Left renal pelvis (tissue), 4 donors: Measurements from ENCODE around the gene CA4. TPM values are rescaled to one million over a fixed set of nuclear protein-coding genes. Genes with fewer than 3 reads are reported as not detected.
"Not testable (repeated sequence)": the region's sequence is repeated elsewhere in the genome, so short reads cannot be mapped to it uniquely, and the experiment has no call there.

Experiments used
- DNase-seq, 4 donors: peaks; one replicate each; pipeline ENCODE4 v3.0.0-alpha.2; 2013; ENCODE audit warnings: low read depth in 4 of 4, low spot score in 3 of 4
- polyA plus RNA-seq, 4 donors: library from polyadenylated mRNA; unstranded; fragments of 120-200 nt; gene quantifications; one replicate each; pipeline ENCODE4 v1.2.1, GENCODE V29; 2013; ENCODE audit not compliant: insufficient read length in 4 of 4

The CA4 gene
- 10 to 100 TPM in 3 of 4 donors, 1 to 10 TPM in 1; 3.7 to 58.5 (median 35.9) TPM for polyA plus RNA-seq

DNA sequence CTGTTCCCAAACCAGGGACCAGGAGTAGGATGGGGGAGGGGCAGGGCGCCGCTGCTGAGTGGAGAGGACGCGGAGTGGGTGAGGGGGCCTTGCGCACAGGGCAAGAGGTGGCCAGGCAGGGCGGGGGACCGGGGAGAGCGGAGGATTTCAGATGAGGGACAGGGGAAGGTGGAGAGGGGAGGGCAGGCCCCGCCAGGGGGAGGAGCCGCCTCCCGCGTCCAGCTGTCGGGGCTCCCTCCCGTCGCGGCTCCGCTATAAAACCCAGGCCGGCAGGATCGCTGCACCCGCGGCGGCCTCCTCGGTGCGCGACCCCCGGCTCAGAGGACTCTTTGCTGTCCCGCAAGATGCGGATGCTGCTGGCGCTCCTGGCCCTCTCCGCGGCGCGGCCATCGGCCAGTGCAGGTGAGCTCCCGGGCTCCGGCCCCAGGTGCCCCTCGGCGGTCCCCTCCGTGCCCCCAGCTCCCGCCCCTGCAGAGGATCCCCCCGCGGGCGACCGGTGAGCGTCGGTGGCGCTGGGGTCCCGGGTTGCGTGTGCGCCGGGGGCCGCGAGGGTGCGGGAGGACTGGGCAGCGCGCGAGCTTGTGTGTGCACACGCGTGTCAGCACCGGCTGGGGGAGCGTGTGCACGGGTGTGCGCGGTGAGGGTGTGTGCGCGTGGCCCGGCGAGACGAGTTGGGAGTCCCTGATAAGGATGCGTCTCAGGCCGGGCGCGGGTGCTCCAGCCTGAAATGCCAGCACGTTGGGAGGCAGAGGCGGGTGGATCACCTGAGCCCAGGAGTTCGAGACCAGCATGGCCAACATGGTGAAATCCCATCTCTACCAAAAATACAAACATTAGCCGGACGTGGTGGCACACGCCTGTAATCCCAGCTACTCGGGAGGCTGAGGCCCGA lies at the start of gene CA4:
Gene CA4, plus strand, starts transcription at position 283 of the 892 bp plus-strand sequence. Its CDS starts 62 bp downstream, at position 345.
- DNase-seq = no peak

DNA sequence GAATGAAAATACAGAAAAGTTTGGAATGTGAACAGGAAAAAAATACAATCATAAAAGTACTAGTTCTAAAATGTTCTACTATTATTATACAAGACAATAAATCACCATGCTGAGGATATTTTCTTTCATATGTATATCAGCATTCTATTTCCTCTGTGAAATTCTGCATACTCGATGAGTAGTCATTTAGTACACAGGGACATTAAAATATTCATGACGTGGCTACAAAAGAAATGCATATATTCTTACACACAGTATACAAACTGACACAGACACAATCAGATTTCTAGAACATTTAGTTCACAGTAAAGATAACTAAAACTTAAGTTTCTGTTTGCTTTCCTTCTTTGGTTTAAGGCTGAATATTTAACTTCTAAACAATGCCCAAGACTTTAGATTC lies 49.2 kb upstream of the CA4 start:
- DNase-seq = not testable (repeated sequence)

DNA sequence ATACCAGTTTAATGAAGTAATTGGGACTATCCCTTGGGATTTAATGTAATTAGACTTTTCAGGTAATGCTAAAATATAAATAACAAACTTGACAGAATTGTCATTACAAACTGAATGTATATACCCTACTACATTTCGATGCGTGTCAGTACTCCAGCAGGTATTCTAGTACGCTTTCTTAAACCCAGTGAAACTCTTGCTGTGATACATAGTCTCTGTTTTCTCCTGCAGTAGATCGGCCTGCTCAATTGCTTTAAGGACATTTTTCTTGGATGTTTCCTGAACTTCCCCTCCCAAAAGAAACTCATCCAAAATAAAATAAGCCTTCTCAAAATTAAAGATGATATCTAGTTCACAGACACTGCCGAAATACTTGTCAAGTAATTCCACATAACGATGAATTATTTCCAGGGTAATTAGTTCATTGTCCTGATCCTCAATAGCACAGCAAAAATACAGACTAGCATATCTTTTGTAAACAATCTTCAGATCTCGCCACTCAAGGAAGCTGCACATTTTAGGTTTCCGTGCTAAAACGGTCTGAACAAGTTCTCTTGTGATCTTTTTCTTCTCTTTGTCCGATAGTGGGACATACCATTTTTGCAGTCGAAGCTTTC lies 47.6 kb upstream of the CA4 start:
- not testable (repeated sequence) for DNase-seq

DNA sequence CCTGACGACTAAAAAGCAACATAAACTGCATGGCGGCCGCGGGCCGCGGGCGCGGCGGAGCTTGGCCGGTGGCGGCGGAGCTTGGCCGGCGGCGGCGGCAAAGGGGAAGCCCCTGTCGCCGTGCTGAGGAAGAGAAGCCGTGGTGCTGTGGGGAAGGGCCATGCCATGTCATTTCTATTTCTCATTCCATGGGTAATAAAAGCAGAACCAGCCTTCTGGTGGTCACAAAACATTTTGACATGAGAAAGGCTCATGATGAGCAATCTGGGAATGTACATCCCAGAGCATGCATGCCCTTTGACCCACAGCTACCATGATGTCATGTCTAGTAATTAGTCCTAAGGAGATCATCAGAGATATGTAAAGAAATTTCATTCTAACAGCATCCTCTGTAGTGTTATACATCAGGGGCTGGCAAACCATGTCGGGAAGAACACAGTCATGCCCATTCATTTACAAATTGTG lies 47.1 kb upstream of the CA4 start:
- DNase-seq = no peak

DNA sequence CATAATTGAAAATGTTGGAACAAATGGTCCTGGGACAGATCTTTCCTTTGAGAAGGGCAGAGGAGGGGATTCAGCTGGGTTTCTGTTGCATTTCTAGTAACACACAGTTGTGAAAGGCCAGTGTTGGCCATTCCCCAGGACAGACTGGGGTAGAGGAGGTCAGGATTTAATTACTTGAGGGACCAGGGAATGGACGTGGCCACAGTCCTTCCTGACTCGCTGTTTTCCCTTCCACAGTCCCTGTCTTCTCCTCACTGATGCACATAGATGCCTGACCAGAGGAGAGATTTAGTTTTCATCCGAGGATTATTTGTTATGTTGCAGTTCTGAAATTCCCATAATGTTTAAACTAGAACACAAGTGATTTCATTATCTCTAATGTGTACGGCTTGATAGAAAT lies 45.8 kb upstream of the CA4 start:
- no peak for DNase-seq

DNA sequence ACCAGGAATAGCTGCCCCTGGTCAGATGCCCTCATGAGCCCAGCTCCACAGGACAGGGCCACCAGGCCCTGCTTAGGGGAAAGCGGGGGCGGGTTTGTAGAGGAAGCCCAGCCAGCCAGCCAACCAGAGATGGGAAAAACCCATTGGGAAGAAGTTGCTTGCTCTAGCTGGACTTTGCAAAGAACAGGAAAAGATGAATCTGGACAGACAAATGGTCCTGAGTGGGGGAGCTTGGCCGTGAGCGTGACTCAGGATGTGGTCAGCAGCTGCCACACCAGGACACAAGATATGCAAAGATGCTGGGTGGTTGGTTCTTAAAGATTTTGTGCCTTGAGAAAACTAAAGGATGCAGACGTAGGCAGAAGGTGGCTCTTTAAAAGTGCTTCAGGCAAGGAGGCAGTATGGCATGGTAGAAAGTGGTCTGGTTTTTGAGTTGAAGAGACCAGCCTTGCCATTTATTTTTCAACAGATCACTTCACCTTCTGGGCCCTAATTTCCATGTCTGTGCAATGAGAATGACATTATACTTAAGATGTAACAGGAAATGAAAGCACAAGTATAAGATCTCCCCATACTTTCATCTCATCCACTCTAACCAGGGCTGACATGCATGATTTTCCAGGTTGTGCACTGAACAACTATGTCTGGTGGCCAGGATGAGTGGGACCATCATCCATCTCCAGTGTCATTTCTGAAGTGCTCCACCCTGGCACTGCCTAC lies 43.3 kb upstream of the CA4 start:
- DNase-seq = no peak

DNA sequence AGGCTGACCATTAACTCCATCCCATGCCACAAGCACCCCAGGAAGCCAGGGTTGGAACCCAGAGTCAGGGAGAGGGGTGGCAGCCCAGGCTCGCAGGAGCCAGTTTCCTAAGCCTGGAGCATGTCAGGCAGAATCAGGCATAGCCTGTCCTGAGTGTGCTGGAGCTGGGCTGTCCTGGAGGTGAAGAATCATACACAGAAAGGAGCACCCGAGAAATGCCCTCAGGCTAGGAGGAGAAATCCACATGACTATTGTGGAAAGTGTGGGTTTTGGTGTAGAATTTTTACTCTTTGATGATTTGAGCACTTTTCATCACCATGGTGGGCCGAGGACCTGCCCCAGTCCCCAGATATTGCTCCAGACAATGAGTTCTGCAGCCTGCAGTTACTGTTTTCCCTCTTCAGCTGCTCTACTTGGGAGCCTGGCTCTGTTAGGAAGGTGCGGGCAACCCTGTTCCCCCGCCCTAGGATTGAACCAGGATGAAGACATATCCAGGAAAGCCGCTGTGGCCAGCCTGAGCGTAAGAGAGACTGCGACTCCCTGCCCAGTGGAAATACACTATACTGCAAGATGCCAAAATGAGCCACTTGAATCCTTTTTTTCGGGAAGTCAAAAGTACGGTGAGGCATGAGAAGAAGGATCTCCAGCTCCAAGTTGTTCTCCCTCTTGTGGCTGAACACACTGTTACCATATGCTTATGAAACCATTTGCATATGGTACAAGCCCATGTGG lies 42.1 kb upstream of the CA4 start:
- no peak for DNase-seq

DNA sequence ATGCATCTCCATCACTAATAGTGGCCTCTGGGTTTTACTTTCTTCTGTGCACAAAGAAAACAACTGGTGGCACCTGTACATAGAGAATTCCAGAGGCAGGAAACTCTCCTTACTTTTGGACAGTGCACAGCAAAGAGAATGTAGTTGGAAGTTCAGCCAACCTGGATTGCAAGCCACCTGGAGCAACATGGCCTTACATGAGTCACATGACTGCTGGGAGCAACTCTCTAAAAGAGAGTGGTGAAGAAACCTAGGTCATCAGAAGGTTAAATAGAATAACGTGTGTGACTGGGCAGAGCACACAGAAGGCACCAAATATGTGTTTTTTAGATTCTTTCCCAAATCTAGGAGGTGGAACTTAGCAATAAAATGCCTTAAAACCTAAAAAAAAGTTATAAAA lies 41.5 kb upstream of the CA4 start:
- not testable (repeated sequence) for DNase-seq

DNA sequence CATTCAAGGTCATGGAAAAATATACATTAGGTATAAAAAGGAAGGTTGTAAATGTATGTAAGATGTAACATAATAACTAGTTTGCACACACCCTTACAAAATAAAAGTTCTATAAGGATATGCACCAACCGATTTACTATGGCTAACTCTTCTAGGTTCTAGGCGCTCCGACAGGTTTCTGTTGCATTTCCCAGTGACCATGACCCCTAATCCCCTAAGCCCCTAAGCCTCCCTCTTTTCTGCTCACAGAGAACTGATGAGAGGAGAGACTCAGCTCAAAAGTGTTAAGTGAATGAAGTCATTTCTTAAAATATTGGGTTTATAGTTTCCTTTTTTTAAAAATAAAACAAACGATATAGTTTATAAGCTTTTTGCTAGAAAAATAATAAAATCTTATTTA lies 41.1 kb upstream of the CA4 start:
- DNase-seq = no peak

DNA sequence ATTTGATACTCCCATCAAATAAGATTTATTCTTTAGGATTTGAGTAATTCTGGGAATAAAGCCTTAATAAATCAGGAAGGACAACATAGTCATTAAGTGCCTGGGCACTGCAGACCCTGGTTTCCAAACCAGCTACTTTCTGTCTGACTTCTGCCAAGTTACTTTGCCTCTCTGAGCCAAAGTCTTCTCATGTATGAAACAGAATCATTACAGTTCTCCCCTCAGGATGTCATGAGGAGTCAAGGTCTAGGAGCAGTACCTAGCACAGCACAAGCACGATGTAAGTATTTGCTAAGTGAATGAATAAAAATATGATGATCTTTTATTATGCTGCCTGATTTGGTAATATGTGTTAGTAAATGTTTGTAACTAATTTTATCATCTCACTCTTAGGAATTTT lies 40.6 kb upstream of the CA4 start:
- DNase-seq = no peak

DNA sequence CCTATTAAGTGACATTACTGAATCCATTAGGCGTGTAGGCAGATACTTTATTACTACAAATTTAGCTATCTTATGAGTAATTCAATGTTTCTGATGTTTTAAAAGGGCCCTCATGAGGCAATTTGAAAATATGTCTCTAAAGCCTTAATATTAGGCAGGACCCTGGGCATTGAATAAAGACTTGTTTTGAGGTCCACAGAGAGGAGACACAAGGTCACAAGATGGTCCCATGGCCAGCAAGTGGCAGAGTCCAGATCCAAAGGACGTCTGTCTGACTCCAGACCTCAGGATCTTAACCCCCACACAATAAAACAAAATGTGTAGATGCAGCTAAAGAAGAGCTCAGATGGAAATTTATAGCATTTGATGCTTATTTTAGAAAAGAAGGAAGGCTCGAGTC lies 39.2 kb upstream of the CA4 start:
- no peak for DNase-seq

DNA sequence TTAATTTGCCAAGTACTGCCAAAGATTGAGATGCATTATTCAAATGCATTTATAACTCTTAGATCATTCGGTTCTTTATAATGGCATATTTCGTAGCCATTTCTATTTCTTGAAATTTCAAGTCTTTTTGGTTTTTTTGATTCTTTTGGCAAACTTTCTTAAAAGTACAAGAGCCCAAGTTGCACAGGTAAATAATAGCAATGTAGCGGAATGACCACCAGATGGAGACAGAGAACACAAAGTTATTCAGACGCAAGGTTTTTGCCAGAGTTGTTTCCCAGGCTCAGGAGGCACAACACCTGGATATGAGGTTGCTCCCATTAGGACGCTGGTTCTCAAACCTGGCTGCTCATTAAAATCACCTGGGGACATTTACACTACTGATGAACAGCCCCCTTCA lies 38.1 kb upstream of the CA4 start:
- not testable (repeated sequence) for DNase-seq

DNA sequence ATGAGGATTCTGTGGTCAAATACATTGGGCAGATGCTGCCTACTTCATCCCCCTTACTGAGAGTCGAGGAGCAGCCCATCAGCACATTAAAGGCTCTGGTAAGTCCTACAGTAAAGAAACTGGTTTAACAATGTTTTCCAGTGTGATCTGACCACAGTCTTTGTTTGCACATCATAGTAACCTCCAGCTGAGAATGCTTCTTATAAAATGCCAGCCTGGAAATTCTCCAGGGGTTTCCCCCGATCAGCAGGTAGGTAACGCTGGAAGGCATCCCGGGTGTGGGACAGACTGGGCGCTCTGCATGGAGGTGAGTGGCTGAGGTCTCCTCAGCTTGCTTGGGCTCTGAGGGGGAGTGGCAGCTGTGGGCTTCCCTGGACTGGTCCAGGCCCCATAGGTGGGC lies 34.4 kb upstream of the CA4 start:
- not testable (repeated sequence) for DNase-seq

DNA sequence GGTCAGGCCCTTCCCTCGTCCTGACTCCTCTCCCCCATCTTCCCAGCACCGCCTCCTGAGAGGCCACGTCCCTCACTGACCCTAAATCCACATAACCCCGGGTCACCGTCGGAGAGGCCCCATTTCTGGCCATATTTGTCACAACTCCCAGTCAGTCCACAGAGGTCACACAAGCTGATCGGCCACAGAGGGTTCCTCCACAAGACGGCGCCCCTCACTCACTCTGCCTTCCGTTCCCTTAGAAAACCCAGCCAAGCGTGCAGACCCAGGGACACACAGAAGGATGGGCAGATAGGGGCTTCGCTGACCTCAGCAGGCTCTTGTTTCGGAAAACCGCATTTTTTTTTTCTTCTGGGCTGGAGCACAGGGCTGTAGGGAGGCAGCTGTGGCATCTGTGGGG lies 33.6 kb upstream of the CA4 start:
- not testable (repeated sequence) for DNase-seq

DNA sequence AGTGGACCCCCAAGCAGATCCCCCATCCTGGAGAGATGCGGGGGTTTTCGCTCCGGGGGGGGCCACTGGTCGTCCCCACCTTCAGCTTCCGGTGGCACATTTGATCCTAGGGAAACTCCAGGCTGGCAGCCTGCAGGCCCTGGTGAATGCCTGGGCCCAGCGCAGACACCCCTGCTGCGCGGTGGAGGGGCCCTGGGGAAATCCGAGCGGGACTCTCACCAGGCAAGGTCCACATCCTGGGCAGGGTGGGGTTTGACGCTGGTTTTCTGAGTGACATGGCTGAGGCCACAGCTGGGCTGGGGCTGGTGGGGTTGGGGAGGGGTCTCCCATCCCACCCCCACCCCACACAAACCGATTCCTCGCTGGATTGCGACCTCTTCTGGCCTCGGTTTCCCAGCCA lies 30.6 kb upstream of the CA4 start:
- not testable (repeated sequence) for DNase-seq

DNA sequence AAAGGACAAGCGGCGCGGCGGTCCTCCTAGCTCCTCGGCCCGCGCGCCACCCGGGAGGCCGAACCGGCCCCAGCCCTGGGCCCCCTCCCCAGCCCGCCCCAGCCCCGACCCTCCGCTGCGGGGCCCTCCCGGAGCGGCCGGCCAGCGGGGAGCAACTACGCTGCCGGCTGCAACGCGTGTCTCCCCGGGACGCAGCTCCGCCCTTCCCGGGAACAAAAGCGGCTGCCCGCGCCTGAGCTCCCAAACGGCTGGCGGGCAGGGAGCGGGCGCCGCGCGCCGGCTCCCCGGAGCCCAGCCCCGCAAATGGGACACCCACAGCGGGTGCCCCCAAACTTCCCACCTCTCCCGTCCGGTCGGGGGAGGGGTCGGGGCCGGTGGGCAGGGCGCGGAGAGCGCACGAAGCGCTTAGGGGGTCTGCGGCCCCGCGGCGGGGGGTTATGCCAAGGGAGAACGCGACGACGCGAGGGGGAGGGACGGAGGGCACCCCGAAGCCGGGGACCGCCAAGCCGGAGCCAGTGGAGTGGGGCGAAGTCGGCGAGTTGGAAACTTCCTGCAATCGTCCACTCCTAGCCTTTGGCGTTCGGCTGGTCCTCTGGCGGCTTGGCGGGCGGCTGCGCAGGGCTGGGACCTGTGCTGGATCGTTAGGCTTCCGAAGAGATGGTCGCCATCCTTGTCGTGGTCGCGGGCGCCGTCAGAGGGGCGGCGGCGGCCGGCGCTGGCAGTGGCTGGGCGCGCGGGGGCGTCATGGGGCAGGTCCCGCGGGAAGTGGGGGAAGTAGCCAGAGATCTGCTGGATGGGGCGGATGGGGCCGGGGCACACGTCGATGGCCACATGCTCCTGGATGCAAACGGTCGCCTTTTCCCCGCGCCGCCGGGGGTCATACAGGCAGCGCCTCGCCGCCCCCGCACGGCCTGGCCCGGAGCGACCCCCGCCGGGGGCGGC lies 29.7 kb upstream of the CA4 start:
- not testable (repeated sequence) for DNase-seq

DNA sequence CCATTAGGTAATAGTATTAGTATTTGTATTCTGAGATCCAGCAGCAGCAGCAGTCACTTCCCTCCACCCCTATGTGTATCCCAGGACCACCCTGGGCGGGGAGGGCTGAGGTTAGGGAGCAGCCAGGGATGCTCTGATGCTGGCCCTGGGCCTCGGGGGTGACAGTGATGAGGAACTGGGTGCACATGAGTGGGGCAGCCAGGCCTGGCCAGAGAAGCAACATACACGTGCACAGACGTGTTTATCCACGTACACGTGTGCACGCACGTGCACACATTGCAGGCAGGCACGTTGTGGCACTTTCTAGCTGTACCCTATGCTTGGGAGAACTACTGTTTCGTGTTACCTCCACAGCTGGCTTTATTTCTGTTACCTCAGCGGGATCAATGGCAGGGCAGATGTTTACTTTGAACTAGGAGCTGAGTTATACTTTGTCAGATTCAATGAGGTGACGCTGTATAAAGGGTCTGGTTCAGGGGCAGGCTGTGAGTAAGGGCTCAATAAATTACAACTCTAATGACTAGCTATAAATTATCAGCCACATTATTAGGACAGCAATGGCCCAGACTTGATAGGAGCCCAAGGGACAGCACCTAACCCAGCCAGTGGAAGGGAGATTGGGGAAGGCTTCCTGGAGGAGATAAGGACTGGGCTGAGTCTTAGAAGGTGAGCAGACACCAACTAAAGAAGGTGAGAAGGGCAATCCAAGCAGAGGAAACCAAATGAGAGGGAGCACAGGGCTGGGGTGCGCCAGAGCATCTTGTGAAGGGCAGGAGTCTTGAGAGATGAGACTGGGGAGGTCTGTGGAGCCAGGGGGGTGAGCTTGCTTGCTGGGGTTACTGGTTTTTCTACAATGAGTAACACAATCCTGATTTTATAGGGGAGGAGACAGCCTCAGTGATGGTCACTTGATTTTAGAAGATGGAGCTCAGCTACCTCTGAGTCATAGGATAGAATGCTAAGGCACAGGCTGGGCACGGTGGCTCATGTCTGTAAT lies 22.4 kb upstream of the CA4 start:
- DNase-seq = no peak

DNA sequence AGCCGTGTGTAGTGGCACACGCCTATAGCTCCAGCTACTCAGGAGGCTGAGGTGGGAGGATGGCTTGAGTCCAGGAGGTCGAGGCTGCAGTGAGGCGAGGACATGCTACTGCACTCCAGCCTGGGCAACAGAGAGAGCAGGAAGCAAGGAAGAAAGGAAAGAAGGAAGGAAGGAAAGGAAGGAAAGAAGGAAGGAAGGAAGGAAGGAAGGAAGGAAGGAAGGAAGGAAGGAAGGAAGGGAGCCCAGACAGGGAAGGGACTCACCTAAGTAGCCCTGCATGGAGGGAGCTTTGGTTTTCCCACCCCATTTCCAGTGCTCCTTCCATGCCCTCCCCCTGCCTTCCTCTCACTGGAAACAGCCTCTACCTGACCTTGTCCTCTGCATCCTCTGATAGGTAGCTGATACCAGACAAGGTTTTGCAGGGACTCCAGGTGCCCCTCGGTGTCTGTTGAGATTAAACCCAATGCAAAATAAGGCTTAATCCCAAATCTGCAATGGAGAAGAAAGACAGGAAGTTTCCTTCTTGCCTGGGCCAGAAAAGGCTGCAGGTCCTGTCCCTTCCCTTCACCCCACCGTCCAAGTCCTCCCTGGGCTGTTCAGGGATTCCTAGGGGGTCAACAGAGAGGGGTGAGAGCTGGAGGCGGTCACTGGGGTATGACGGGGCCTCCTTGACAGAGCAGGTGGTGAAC lies 21.5 kb upstream of the CA4 start:
- no peak for DNase-seq
